Hepatocyte (in vitro differentiated cells): Measurements from ENCODE around the gene AQP12B.

ENCODE experiments used
- EZH2 ChIP-seq: fragments of 200-600 bp; sonication (generic); IDR thresholded peaks from 2 replicates; pipeline ENCODE4 v1.6.1; 2016; ENCODE audit warnings: antibody characterized with exemption, mild to moderate bottlenecking, borderline replicate concordance
- EZH2phosphoT487 ChIP-seq: fragments of 200-600 bp; sonication (generic); IDR thresholded peaks from one replicate; pipeline ENCODE4 v1.6.1; 2018; ENCODE audit warnings: antibody characterized with exemption, mild to moderate bottlenecking, low read depth, moderate library complexity; ENCODE audit not compliant: unreplicated experiment, severe bottlenecking
- TF ChIP-seq, protein P1 (sequence below): fragments of 200-600 bp; sonication (generic); IDR thresholded peaks from 2 replicates; pipeline ENCODE4 v1.5.1; 2016; ENCODE audit warnings: antibody characterized with exemption, mild to moderate bottlenecking; ENCODE audit not compliant: poor library complexity

DNA sequence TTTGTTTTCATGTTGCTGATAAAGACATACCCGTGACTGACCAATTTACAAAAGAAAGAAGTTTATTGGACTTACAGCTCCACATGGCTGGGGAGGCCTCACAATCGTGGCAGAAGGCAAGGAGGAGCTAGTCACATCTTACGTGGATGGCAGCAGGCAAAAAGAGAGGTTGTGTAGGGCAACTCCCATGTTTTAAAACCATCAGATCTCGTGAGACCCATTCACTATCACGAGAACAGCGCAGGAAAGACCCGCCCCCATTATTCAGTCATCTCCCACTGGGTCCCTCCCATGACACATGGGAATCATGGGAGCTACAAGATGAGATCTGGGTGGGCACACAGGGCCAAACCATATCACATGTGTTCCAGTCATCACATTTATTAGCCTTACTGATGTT, 25.8 kb upstream of the AQP12B start:
- TF ChIP-seq, protein P1, sequence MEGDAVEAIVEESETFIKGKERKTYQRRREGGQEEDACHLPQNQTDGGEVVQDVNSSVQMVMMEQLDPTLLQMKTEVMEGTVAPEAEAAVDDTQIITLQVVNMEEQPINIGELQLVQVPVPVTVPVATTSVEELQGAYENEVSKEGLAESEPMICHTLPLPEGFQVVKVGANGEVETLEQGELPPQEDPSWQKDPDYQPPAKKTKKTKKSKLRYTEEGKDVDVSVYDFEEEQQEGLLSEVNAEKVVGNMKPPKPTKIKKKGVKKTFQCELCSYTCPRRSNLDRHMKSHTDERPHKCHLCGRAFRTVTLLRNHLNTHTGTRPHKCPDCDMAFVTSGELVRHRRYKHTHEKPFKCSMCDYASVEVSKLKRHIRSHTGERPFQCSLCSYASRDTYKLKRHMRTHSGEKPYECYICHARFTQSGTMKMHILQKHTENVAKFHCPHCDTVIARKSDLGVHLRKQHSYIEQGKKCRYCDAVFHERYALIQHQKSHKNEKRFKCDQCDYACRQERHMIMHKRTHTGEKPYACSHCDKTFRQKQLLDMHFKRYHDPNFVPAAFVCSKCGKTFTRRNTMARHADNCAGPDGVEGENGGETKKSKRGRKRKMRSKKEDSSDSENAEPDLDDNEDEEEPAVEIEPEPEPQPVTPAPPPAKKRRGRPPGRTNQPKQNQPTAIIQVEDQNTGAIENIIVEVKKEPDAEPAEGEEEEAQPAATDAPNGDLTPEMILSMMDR: no peak
- TF ChIP-seq EZH2phosphoT487: no peak
- no peak for TF ChIP-seq EZH2
